Activated T-helper 2 cell treated with anti-CD3 and anti-CD28 coated beads, Interferon-gamma antibody, Interleukin-2, Interleukin-4, amounts not matched to agents 10 μg/mL and 5 μg/mL and 100 μg/mL, durations not matched to agents 14 hours and 24 hours and 36 hours (primary cell): ENCODE data around the gene DOCK4. TPM values are rescaled to one million over a fixed set of nuclear protein-coding genes. Genes with fewer than 3 reads are reported as not detected.

Source experiments
- DNase-seq: peaks from one replicate; pipeline ENCODE4 v3.0.0; 2021; ENCODE audit warnings: low spot score
- H3K27ac Mint-ChIP-seq: one replicate; pipeline ENCODE4 v1.8.0; 2021; ENCODE audit warnings: mixed read lengths
- H3K27me3 Mint-ChIP-seq: one replicate; pipeline ENCODE4 v1.8.0; 2021; ENCODE audit warnings: low read depth, mixed read lengths
- H3K36me3 Mint-ChIP-seq: one replicate; pipeline ENCODE4 v1.8.0; 2021; ENCODE audit warnings: low read depth, mixed read lengths
- H3K4me1 Mint-ChIP-seq: one replicate; pipeline ENCODE4 v1.8.0; 2021; ENCODE audit warnings: low read depth, mixed read lengths
- H3K4me3 Mint-ChIP-seq: one replicate; pipeline ENCODE4 v1.8.0; 2021; ENCODE audit warnings: low read depth, mild to moderate bottlenecking, moderate library complexity, mixed read lengths
- H3K9me3 Mint-ChIP-seq: one replicate; pipeline ENCODE4 v1.8.0; 2021; ENCODE audit warnings: mixed read lengths
- intact Hi-C: fragments of 100-400 bp; cut with micrococcal nuclease; formaldehyde crosslinking; loops from one replicate; pipeline ENCODE4 v1.15.1; 2023
- total RNA-seq: library from RNA; stranded (reverse); gene quantifications from 2 replicates; pipeline ENCODE4 v1.2.3, GENCODE V29; 2022

Gene DOCK4
- total RNA-seq, 1 donor from 2014 or later: 0.41 TPM

DNA sequence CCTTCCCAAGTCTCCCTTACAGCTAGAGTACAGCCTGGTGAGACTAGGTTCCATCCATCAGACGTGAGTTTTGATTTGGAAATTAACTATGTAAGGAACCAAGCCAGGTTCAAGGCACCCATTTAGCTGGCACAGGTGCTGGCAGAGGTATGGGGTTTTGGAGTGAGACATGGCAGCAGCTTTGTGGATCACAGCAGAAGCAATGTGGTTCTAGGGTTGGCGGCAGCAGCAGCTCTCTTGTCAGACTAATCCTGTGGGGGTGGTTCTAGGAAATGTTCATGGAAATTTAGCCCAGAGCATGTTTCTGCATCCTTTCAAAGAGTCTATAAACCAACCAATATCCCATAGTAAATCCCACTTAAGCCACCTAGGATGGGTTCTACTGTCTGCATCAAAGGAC is 142.2 kb downstream of the DOCK4 start:
- Mint-ChIP-seq H3K4me3 (no peak overlapping the region), H3K27ac (no peak overlapping the region), H3K36me3 (no peaks in the 10 kb centered on the region), H3K27me3 (no peaks in the 10 kb centered on the region), H3K4me1 (no peaks in the 10 kb centered on the region), H3K9me3 (no peaks in the 10 kb centered on the region)
- intact Hi-C loops: no loop called here
- no peak for DNase-seq

DNA sequence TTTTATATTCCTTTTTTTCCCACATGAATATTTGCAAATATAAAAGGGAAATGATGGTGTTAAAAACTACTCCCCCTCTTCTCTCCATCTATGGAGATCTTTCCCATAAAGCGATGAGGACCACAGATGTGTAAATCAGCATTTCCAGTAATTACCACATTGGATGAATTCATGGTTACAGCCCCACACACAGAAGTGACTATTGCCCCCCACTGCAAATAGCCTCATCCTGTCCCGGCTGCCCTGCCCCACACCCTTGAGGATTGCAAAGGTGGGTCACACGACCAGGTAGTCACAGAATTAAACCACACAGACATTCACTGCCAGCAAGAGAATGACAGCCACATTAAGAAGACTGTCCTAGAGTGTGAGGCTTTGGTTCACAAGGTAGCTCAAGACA is 145.1 kb downstream of the DOCK4 start:
- H3K27ac Mint-ChIP-seq: no peak overlapping the region
- no peaks in the 10 kb centered on the region for H3K4me1 Mint-ChIP-seq
- no peaks in the 10 kb centered on the region for H3K27me3 Mint-ChIP-seq
- H3K36me3 Mint-ChIP-seq: no peaks in the 10 kb centered on the region
- intact Hi-C loops: no loop called here
- DNase-seq: no peak
- H3K9me3 Mint-ChIP-seq: no peaks in the 10 kb centered on the region
- no peak overlapping the region for H3K4me3 Mint-ChIP-seq

DNA sequence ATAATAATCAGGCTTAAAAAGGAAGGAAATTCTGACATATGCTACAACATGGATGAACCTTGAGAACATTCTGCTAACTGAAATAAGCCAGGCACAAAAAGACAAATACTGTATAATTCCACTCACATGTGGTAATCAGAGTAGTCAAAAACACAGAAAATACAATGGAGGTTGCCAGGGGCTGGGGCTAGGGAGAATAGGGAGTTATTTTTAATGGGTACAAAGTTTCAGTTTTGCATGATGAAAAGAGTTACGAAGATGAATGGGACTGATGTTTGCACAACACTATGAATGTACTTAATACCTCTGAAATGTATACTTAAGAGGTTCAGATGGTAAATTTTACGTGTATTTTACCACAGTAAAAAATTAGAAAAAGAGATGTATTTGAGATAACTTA is 145.6 kb downstream of the DOCK4 start:
- no peak overlapping the region for H3K4me3 Mint-ChIP-seq
- no peaks in the 10 kb centered on the region for H3K36me3 Mint-ChIP-seq
- DNase-seq: no peak
- H3K27me3 Mint-ChIP-seq: no peaks in the 10 kb centered on the region
- intact Hi-C loops: no loop called here
- no peak overlapping the region for H3K27ac Mint-ChIP-seq
- no peaks in the 10 kb centered on the region for H3K9me3 Mint-ChIP-seq
- no peaks in the 10 kb centered on the region for H3K4me1 Mint-ChIP-seq

DNA sequence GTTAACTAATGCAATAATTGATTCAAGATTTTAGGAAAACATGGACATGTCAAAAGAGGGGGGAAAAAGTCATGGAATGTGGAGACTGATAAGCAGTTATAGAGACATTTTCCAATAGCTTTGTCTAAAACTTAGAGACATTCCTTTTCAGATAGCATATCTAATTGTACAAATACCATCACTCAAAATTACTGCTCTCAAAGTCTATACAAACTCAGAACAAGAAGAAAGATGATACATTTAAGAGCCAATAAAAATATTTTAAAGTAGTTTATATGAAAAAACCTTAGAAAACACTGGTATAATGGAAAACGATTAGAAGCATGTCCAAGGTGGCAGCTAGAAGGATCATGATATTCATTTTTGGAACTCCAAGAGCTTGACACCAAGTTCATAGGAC is 146.5 kb downstream of the DOCK4 start:
- Mint-ChIP-seq H3K27me3 (no peaks in the 10 kb centered on the region), H3K9me3 (no peaks in the 10 kb centered on the region), H3K36me3 (no peaks in the 10 kb centered on the region), H3K27ac (no peak overlapping the region), H3K4me1 (no peaks in the 10 kb centered on the region), H3K4me3 (no peak overlapping the region)
- intact Hi-C loops: no loop called here
- no peak for DNase-seq

DNA sequence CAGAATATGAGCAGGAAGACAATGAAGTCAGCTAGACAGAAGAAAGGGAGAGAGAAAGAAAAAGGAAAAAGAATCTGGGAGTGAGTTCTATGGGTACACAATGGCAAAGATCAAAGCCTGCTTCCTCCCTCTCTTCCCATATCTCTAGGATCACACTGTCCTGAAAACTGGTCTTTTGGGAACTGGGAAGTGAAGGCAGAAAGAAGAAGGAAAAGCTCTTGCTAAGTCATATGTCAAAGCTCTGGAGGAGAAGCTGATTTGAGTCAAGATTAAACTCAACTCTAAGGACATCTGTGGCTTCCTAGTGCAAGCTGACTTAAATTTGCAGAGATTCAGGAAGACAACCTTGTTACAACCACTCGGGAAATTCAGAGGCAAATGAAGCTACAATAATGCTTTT is 147.5 kb downstream of the DOCK4 start:
- Mint-ChIP-seq H3K27me3 (no peaks in the 10 kb centered on the region), H3K36me3 (no peaks in the 10 kb centered on the region), H3K27ac (no peak overlapping the region), H3K4me3 (no peak overlapping the region), H3K4me1 (no peaks in the 10 kb centered on the region), H3K9me3 (no peaks in the 10 kb centered on the region)
- intact Hi-C loops: no loop called here
- no peak for DNase-seq

DNA sequence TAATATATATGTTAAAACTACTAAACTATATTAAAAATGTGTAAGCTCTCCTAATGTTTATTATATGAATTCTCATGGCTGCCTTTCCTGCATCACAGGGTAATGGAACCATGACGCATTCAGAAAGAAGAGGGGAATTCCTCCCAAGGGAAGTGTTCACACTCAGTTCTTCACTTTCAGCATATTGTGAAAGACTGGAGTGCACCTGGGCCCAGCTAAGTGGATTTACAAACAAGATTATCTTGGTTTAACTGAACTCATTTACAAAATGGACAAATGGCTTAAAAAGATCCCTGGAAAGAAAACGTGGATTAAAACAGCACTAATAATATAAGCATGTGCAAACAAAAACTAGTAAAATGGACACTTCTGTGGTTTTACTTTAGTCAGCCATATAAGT is 149.8 kb downstream of the DOCK4 start:
- no peaks in the 10 kb centered on the region for H3K4me1 Mint-ChIP-seq
- no peak for DNase-seq
- no peak overlapping the region for H3K27ac Mint-ChIP-seq
- no peaks in the 10 kb centered on the region for H3K9me3 Mint-ChIP-seq
- H3K4me3 Mint-ChIP-seq: no peak overlapping the region
- H3K27me3 Mint-ChIP-seq: no peaks in the 10 kb centered on the region
- no peaks in the 10 kb centered on the region for H3K36me3 Mint-ChIP-seq
- intact Hi-C loops: no loop called here

DNA sequence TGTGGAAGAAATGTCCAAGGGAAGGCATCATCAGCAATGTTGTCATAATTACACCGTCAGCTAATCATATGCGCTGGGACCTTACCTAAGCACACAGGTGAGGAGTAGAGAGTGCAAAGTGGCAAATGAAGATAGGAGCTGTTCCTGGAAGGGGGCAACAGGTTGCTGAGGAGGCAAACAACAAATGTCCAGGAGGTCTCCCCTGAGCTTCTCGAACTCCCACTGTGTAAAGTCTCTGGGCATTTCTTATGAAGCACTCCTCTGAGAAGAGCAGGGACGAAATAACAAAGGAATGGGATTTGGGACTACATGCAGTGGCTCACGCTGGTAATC is 152.5 kb downstream of the DOCK4 start:
- H3K4me1 Mint-ChIP-seq: no peaks in the 10 kb centered on the region
- intact Hi-C loops: no loop called here
- DNase-seq: no peak
- no peak overlapping the region for H3K27ac Mint-ChIP-seq
- no peaks in the 10 kb centered on the region for H3K27me3 Mint-ChIP-seq
- no peaks in the 10 kb centered on the region for H3K36me3 Mint-ChIP-seq
- H3K9me3 Mint-ChIP-seq: no peaks in the 10 kb centered on the region
- no peak overlapping the region for H3K4me3 Mint-ChIP-seq

DNA sequence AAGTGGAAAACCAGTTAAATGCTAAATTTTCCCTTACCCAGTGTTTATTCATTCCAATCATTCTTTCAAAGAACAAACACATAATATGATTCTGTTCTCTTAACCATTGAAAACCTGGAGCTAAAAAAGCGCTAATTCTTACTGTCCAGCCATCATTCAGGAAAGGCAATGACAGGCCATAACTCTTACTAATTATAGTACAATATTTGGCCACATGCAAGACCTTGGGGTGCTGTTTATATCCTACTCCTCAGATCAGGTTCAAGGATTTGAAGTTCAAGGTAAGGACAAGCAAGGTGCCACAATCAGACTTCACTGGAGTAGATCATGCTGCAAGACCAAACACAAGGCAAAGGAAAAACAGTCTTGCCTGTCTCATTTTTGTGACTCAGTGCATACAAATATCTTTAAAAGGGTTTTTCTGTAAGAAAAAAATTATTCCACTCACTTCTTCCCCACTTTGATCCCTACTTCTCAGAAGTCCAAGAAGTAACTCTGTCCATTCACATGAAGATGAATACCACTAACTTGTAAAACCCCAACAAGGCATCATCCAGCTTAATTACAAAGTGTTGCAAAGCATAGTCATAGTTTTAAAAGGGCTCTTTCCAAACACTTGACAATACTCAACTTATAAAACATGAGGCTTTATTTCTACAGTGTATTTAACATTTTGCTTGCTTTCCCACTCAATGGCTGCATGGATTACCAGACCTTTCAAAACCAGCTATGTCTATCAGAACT is 153.0 kb downstream of the DOCK4 start:
- no peak for DNase-seq
- H3K27ac Mint-ChIP-seq: no peak overlapping the region
- H3K27me3 Mint-ChIP-seq: no peaks in the 10 kb centered on the region
- no peaks in the 10 kb centered on the region for H3K36me3 Mint-ChIP-seq
- no peaks in the 10 kb centered on the region for H3K4me1 Mint-ChIP-seq
- intact Hi-C loops: no loop called here
- no peak overlapping the region for H3K4me3 Mint-ChIP-seq
- H3K9me3 Mint-ChIP-seq: no peaks in the 10 kb centered on the region

DNA sequence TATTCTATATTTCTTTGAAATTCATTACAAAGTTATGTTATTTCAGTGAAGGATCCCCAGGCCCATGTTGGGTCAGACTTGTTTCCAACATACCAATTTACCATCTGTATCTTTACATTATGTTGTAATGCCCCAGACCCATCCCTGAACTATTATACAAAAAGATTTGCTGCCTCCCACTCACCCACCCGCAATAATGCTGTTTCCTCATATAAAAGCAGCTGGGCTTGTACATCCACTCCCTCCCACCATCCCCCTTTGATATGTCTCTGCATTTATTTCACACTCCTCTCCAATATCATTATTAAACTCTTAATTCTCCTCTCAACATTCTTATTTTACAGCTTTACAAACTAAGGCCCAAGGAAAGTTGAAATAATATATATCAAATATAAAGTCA is 153.7 kb downstream of the DOCK4 start:
- Mint-ChIP-seq H3K27ac (no peak overlapping the region), H3K36me3 (no peaks in the 10 kb centered on the region), H3K27me3 (no peaks in the 10 kb centered on the region), H3K9me3 (no peaks in the 10 kb centered on the region), H3K4me3 (no peak overlapping the region), H3K4me1 (no peaks in the 10 kb centered on the region)
- no peak for DNase-seq
- intact Hi-C loops: no loop called here

DNA sequence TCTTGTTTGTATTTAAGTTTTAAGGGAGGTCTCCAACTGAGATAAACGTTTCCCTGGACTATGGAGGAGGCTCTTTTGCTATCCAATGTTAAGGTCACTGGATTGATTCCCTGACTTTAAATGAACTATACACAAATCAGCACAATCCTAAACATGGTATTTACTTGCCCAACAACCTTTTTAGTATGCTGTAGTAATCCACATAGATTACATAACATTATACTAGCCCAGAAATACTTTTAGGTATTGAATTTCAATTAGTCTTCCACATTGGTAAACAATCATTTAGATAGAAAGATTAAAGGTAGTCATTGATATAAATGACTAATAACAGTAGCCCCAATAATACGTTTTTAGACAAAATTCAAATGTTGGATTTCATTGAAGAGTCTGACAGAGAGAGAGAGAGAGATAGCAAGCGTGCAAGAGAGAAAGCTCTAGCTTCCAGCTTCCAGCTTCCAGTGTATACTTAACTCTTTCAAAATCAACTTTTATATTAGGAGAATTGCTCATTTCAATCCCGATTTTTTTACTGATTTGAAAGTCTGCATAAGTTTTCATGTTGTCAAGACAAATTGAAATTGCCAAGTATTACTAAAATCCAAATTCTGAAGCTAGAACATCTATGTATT is 155.8 kb downstream of the DOCK4 start:
- H3K4me3 Mint-ChIP-seq: no peak overlapping the region
- no peak for DNase-seq
- H3K36me3 Mint-ChIP-seq: no peaks in the 10 kb centered on the region
- no peak overlapping the region for H3K27ac Mint-ChIP-seq
- intact Hi-C loops: no loop called here
- no peaks in the 10 kb centered on the region for H3K9me3 Mint-ChIP-seq
- no peaks in the 10 kb centered on the region for H3K4me1 Mint-ChIP-seq
- H3K27me3 Mint-ChIP-seq: no peaks in the 10 kb centered on the region

DNA sequence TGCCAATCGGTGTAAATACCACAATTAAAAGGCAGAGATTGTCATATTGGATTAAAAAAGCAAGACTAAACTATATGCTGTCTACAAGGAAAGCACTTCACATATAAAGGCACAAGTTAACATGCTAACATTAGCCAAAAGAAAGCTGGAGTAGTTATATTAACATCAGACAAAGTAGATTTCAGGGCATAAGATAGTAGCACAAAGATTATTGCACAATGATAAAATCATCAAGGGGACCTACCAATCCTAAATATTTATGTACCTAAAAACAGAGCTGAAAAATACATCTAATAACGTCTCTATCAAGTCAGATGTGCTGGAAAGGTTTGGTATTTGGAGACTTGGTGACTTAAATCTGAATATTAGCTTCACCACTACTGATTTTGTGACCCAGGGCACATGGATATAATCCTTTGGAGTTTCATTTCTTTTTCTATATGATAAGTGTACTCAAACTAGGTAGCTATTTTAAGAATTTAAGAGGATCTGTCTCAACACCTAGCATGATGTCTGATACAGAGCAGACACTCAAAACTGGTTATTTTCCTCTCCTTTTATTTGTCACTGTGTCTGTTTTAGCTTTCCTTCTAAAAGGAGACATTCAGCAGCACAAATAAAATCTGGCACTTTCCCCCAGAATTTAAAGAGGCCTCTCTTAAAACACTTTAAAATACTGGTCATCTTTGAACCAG is 156.5 kb downstream of the DOCK4 start:
- intact Hi-C loops: no loop called here
- Mint-ChIP-seq H3K4me3 (no peak overlapping the region), H3K9me3 (no peaks in the 10 kb centered on the region), H3K27ac (no peak overlapping the region), H3K4me1 (no peaks in the 10 kb centered on the region), H3K36me3 (no peaks in the 10 kb centered on the region), H3K27me3 (no peaks in the 10 kb centered on the region)
- no peak for DNase-seq

DNA sequence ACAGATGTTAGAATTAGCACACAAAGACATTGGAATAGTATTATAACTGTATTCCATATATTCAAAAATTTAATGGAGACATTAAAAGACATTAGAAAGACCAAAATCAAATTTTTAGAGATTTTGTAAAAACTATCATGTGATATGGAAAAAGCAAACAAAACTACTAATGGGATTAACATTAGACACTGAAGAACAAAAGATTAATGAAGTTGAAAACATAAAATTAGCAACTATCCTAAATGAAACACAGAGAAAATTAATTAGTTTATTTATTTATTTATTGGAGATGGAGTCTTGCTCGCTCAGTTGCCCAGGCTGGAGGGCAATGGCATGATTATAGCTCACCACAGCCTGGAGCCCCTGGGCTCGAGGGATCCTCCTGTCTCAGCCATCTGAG is 158.8 kb downstream of the DOCK4 start:
- H3K27me3 Mint-ChIP-seq: no peaks in the 10 kb centered on the region
- no peak overlapping the region for H3K27ac Mint-ChIP-seq
- no peaks in the 10 kb centered on the region for H3K9me3 Mint-ChIP-seq
- H3K4me3 Mint-ChIP-seq: no peak overlapping the region
- no peaks in the 10 kb centered on the region for H3K36me3 Mint-ChIP-seq
- H3K4me1 Mint-ChIP-seq: no peaks in the 10 kb centered on the region
- intact Hi-C loops: no loop called here
- DNase-seq: no peak

DNA sequence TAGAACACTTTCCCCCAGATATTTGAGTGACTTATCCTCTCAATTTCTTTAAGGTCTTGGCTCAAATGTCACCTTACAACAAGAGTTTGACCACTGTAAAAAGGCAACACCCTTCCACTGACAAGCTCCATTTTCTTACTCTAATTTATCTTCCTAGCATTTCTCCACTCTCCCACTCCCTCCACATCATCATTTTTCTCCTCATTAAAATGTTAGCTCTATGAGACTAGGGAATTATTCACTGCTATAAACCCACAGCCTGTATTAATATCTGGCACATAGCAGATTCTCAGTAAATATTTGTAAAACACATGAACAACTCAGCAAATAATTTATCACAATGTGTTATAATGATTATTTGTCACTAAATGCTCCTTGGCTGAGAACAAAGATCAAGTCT is 161.0 kb downstream of the DOCK4 start:
- DNase-seq: no peak
- intact Hi-C loops: no loop called here
- no peaks in the 10 kb centered on the region for H3K27me3 Mint-ChIP-seq
- no peaks in the 10 kb centered on the region for H3K36me3 Mint-ChIP-seq
- no peak overlapping the region for H3K4me3 Mint-ChIP-seq
- H3K9me3 Mint-ChIP-seq: no peaks in the 10 kb centered on the region
- H3K4me1 Mint-ChIP-seq: no peaks in the 10 kb centered on the region
- no peak overlapping the region for H3K27ac Mint-ChIP-seq
